Left forelimb (tissue), 1 donor: Measurements from ENCODE around the gene USP24.
A peak's percentile ranks its signal among the peaks of the same experiment; 100 is the strongest.

Source experiments
- DNase-seq: peaks from one replicate; pipeline ENCODE4 v3.0.0-alpha.2; 2018; ENCODE audit warnings: low spot score

Gene USP24

GRCh38 chr1:55070293-55071164 is 144.6 kb downstream of the USP24 start:
- DNase-seq: peak; percentile 66

DNA sequence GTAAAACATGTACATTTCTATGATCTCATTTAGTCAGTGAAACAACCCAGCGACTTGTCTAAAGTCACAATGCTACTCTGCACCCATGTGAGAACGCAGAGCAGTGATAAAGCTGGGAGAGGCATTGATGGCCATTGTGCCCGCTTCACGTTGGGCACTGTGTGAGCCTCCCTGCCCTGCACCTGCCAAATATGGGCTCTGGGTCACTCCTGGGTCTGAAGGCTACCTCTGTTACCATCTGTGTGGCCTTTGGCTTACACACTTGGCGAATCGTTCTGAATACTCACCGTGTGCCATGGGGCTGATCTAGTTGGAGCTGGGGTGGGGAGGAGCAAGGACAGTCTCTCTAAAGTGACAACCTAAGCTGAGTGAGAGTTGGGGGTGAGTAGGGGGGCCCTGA is 145.9 kb downstream of the USP24 start:
- no peak for DNase-seq

- no peak for DNase-seq
These were observed 146.5 kb downstream of the USP24 start for GRCh38 chr1:55068638-55069037.

GRCh38 chr1:55067914-55068313 is 147.2 kb downstream of the USP24 start:
- DNase-seq: no peak

DNA sequence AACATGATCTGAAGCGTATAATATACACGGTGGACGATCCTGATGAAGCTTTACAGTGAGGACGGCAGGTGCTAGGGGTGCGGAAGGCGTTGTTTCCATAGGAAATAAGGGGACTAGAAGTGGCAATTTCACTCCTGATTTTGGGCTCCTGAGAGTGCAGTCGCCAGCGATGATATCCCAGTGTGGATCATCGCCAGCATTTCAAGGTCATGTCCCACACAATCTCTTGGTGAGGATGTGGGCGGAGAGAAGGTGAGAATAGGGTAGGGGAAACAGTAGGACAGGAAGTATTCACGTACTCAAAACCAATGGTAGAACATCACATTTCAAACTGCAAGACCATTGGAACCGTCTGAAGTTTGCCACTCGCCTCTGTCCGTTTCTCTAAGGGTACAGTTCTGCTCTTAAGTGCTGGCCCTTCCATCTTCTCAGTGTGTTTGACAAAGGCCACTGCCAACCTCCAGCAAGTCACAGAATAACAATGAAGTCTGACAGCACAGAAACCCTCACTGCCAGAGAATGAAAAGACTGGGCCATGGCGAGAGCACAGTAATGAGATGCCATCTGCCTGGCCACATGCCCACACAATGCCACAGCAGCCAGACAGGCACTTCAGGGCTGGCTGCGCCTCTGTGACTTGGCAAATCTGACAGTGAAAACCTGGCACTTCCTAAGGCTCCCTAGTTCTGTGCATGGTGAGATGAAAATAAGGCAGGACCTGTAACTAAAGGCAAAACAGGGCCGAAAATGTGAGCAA is 148.0 kb downstream of the USP24 start:
- no peak for DNase-seq

DNA sequence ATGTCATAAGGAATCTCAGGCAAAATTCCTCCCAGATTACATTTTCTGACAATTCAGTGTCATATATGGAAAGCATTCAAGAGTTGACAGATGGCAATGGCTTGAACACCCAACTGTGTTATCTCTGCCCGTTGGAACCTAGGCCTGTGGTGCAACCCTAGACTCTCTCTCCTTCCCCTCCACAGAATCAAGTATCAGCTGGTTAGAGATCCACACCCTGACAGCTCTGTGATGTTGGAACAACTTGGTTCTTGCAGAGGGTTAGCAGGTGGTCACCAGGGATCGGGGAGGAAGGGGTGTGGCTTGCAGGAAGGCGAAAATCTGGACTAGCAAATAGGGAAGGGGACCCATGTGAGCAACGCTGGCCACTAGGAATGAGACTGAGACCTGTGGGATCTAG is 149.5 kb downstream of the USP24 start:
- DNase-seq: no peak

- DNase-seq: no peak
These were observed 150.3 kb downstream of the USP24 start for GRCh38 chr1:55064861-55065263.

GRCh38 chr1:55064071-55064581 is 151.0 kb downstream of the USP24 start:
- no peak for DNase-seq

DNA sequence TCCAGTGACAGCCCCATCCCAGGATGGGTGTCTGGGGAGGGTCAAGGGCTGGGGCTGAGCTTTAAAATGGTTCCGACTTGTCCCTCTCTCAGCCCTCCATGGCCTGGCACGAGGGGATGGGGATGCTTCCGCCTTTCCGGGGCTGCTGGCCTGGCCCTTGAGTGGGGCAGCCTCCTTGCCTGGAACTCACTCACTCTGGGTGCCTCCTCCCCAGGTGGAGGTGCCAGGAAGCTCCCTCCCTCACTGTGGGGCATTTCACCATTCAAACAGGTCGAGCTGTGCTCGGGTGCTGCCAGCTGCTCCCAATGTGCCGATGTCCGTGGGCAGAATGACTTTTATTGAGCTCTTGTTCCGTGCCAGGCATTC is 151.6 kb downstream of the USP24 start:
- DNase-seq: no peak

DNA sequence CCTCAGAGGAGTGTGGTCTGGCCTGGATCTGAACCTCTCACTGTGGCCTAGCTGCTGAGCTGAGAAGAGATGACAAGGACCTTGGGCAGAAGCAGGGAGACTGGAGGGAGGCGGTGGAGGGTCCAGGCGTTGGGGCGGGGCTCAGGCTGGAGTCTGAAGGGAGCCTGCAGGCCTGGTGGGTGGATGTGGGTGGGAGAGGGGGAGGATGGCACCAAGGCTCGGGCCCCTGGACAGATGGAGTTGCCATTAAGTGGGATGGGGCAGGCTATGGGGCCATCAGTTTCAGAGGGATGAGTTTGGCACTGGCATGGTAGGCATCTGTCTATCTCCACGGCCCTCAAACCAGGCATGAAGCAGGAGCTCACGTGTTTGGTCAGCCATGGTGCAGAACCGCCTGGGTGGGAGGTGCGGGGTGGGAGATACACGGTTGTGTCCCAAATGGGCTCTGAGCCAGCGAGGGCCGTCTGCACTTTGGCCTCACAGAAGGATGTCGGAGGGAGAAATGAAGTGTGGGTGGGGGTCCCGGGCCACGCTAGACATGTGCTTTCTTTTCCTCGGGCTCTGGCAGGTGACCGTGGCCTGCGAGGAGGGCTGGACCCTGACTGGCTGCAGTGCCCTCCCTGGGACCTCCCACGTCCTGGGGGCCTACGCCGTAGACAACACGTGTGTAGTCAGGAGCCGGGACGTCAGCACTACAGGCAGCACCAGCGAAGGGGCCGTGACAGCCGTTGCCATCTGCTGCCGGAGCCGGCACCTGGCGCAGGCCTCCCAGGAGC is 152.2 kb downstream of the USP24 start:
- no peak for DNase-seq

DNA sequence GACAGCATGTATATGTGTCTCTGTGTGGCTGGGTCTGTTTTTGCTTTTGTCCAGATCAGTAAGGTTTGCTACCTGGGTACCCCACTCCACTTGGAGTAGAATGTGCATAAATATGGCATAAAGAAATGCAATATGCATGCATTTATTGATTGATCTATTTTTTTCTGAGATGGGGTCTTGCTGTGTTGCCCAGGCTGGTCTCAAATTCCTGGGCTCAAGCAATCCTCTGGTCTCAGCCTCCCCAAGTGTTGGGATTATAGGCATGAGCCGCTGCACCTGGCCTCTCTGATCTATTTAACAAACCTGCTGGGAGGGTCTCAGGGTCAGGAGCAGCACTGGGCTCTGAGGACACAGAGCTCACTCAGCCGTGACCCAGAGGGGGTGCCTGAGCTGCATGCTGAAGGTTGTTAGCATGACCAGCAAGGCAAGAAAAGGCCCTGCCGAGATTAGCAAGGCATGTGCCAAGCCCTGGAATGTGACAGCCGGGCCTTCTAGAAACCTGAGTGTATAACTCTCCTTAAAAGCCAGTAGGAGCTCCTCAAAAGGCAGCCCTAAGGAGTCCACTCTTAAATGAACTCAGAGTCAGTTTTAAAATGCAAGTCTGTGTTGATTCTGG is 153.3 kb downstream of the USP24 start:
- DNase-seq: no peak

DNA sequence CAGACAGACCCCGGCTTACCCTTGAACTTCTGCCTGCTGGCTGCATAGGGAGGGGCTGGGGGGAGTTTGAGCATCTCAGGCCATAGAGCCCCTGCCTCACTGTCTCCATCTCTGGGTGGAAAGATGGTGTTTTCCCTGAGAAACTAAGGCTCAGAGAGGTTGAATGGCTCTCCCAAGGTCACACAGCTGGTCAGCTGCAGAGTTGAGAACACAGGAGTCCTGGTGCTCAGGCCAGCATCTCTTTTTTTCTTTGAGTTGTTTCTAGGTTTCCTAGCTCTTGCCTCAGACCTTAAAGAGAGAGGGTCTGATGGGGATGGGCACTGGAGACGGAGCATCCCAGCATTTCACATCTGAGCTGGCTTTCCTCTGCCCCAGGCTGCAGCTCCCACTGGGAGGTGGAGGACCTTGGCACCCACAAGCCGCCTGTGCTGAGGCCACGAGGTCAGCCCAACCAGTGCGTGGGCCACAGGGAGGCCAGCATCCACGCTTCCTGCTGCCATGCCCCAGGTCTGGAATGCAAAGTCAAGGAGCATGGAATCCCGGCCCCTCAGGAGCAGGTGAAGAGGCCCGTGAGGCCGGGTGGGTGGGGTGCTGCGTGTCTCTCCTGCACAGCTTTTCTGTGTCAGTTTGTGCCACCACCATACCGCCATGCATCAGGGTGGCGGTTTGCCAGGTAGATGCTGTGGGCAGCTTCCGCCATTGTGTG is 154.0 kb downstream of the USP24 start:
- no peak for DNase-seq

- no peak for DNase-seq
These were observed 154.8 kb downstream of the USP24 start for GRCh38 chr1:55060133-55060999.

DNA sequence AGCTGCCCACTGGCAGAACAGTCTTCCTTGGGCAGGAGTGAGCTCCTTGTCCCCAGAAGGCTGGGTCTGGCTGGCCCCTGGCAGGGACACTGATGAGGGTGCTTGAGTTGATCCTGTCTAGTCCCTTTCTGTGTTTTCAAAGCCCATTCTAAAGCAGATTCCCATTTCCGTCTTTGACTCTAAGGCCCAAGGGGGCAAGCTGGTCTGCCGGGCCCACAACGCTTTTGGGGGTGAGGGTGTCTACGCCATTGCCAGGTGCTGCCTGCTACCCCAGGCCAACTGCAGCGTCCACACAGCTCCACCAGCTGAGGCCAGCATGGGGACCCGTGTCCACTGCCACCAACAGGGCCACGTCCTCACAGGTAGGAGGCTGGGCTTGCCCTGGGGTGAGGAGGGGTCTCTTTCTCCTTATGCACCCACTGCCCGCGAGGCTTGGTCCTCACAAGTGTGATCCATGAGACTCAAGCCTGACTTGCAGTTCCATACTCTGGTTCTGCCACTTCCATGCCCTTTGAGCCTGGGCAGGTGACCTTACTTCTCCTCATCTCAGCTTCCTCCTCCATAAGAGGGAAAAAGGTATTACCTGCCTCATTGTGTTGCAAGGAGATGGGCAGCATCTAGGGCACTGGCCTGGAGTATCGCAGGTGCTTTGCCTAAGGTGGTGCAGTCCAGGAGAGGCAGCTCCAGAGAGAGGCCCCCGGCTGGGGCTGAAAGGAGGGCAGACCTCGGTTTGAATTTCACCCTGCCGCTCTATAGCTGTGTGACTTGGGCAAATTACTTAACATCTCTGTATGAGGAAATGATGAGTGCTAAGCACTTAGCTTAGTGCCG is 155.6 kb downstream of the USP24 start:
- DNase-seq: no peak

- no peak for DNase-seq
These were observed 157.2 kb downstream of the USP24 start for GRCh38 chr1:55057956-55058298.

GRCh38 chr1:55057270-55057955 is 157.8 kb downstream of the USP24 start:
- no peak for DNase-seq

GRCh38 chr1:55056632-55056992 is 158.6 kb downstream of the USP24 start:
- no peak for DNase-seq

- no peak for DNase-seq
These were observed 159.1 kb downstream of the USP24 start for GRCh38 chr1:55055951-55056631.
